SK-N-SH (cell line): ENCODE measurements around the gene SPG21. TPM values are rescaled to one million over a fixed set of nuclear protein-coding genes. Genes with fewer than 3 reads are reported as not detected.

ENCODE experiments used
- CTCF ChIA-PET: fragments of 300-600, 350-600 bp; formaldehyde crosslinking; extraction: SDS; loops from one replicate; lab custom pipeline; 2021; lab: Yijun Ruan, JAX
- POLR2A ChIA-PET: fragments of 350-600 bp; sonication (Branson Sonifier 250); formaldehyde crosslinking; extraction: SDS; loops from one replicate; lab custom pipeline; 2020; ENCODE audit warnings: antibody characterized with exemption, inconsistent platforms; lab: Yijun Ruan, JAX
- DNase-seq: peaks from one replicate; pipeline ENCODE4 v3.0.0; 2012
- H2AFZ ChIP-seq: fragments of 200-600 bp; sonication (generic); 2 replicates; pipeline ENCODE4 v1.8.1; 2016; ENCODE audit warnings: antibody characterized with exemption, mild to moderate bottlenecking, low read depth
- H3F3A ChIP-seq: fragments of 200-600 bp; sonication (generic); replicated peaks from 2 replicates; pipeline ENCODE3; 2016; ENCODE audit warnings: antibody characterized with exemption, mild to moderate bottlenecking; ENCODE audit not compliant: insufficient read depth
- H3K27ac ChIP-seq, 2 experiments: fragments of 200-500 bp in 1 of 2; fragments of 200-600 bp in 1 of 2; sonication (Bioruptor generic) in 1 of 2; sonication (generic), shearing (Covaris generic) in 1 of 2; 2 replicates each; pipeline versions ENCODE4 v1.5.1 to v1.6.1; 2014 to 2016; ENCODE audit warnings: low read depth in 2 of 2, inconsistent platforms in 1 of 2, low read length in 1 of 2, mild to moderate bottlenecking in 1 of 2, mixed read lengths in 1 of 2
- H3K27me3 ChIP-seq: fragments of 200-600 bp; sonication (generic), shearing (Covaris generic); 2 replicates; pipeline ENCODE4 v1.6.1; 2016; ENCODE audit warnings: mixed run types; ENCODE audit not compliant: insufficient read depth
- H3K36me3 ChIP-seq, 2 experiments: fragments of 200-500 bp in 1 of 2; fragments of 200-600 bp in 1 of 2; sonication (Bioruptor generic) in 1 of 2; sonication (generic) in 1 of 2; replicated peaks in 1 of 2; 2 replicates each; pipeline versions ENCODE3 to v1.5.1; 2014 to 2016; ENCODE audit warnings: low read length in 1 of 2, mild to moderate bottlenecking in 1 of 2; ENCODE audit not compliant: insufficient read depth in 2 of 2, control insufficient read depth in 1 of 2
- H3K4me1 ChIP-seq, 2 experiments: fragments of 200-500 bp in 1 of 2; fragments of 200-600 bp in 1 of 2; sonication (Bioruptor generic) in 1 of 2; sonication (generic), shearing (Covaris generic) in 1 of 2; 2 replicates each; pipeline versions ENCODE4 v1.5.1 to v1.6.1; 2014 to 2016; ENCODE audit warnings: low read depth in 1 of 2, low read length in 1 of 2, mixed run types in 1 of 2; ENCODE audit not compliant: insufficient read depth in 2 of 2, control insufficient read depth in 1 of 2
- H3K4me2 ChIP-seq: fragments of 200-600 bp; sonication (generic), shearing (Covaris generic); 2 replicates; pipeline ENCODE4 v1.6.1; 2017; ENCODE audit warnings: mixed run types
- H3K4me3 ChIP-seq, 2 experiments: fragments of 200-500 bp in 1 of 2; fragments of 200-600 bp in 1 of 2; sonication (Bioruptor generic) in 1 of 2; sonication (generic), shearing (Covaris generic) in 1 of 2; 2 replicates each; pipeline versions ENCODE4 v1.5.1 to v1.8.1; 2014 to 2016; ENCODE audit warnings: low read depth in 2 of 2, inconsistent platforms in 1 of 2, low read length in 1 of 2, mild to moderate bottlenecking in 1 of 2, mixed read lengths in 1 of 2, moderate library complexity in 1 of 2
- H3K79me2 ChIP-seq: fragments of 200-600 bp; sonication (generic); 2 replicates; pipeline ENCODE4 v1.8.1; 2017; ENCODE audit warnings: mild to moderate bottlenecking; ENCODE audit not compliant: insufficient read depth
- H3K9ac ChIP-seq: fragments of 200-600 bp; sonication (generic); 2 replicates; pipeline ENCODE4 v1.6.1; 2017; ENCODE audit warnings: mixed run types
- H3K9me2 ChIP-seq: fragments of 200-600 bp; sonication (generic); 2 replicates; pipeline ENCODE4 v1.6.1; 2017; ENCODE audit warnings: mixed run types
- H3K9me3 ChIP-seq: fragments of 200-600 bp; sonication (generic); 2 replicates; pipeline ENCODE4 v1.6.1; 2017; ENCODE audit warnings: mixed run types, mild to moderate bottlenecking, moderate library complexity
- H4K20me1 ChIP-seq: fragments of 200-600 bp; sonication (generic); 2 replicates; pipeline ENCODE4 v1.6.1; 2017; ENCODE audit warnings: mild to moderate bottlenecking, mixed run types; ENCODE audit not compliant: insufficient read depth
- CHD2 ChIP-seq: fragments of 150-350 bp; IDR thresholded peaks from 2 replicates; pipeline ENCODE4 v1.6.1; 2018; ENCODE audit warnings: low read length; ENCODE audit not compliant: partially characterized antibody
- EP300 ChIP-seq, 2 experiments: IDR thresholded peaks; 2 replicates each; pipeline versions ENCODE4 v1.4.0 to v1.6.1; 2012; ENCODE audit warnings: borderline replicate concordance in 1 of 2, low read depth in 1 of 2, low read length in 1 of 2
- EZH2phosphoT487 ChIP-seq: fragments of 200-600 bp; sonication (generic); IDR thresholded peaks from 2 replicates; pipeline ENCODE4 v1.6.1; 2017; ENCODE audit warnings: low read depth, mixed run types, mild to moderate bottlenecking, antibody characterized with exemption, moderate library complexity, borderline replicate concordance
- FOXM1 ChIP-seq: IDR thresholded peaks from 2 replicates; pipeline ENCODE4 v1.4.0; 2012; ENCODE audit warnings: low read depth, mild to moderate bottlenecking
- JUND ChIP-seq: IDR thresholded peaks from 2 replicates; pipeline ENCODE4 v1.4.0; 2012
- MEF2A ChIP-seq: IDR thresholded peaks from 2 replicates; pipeline ENCODE4 v1.4.0; 2012; ENCODE audit warnings: low read depth, borderline replicate concordance
- MXI1 ChIP-seq: IDR thresholded peaks from 2 replicates; pipeline ENCODE4 v1.6.1; 2012; ENCODE audit warnings: mild to moderate bottlenecking, low read depth, low read length, improper control_type of control experiment
- NFIC ChIP-seq: IDR thresholded peaks from 2 replicates; pipeline ENCODE4 v1.4.0; 2012; ENCODE audit warnings: borderline replicate concordance
- NRF1 ChIP-seq: IDR thresholded peaks from 2 replicates; pipeline ENCODE4 v1.6.1; 2012; ENCODE audit warnings: low read depth, mild to moderate bottlenecking, low read length
- POLR2AphosphoS5 ChIP-seq: IDR thresholded peaks from 2 replicates; pipeline ENCODE4 v1.6.1; 2012; ENCODE audit warnings: low read depth, low read length
- RFX5 ChIP-seq: IDR thresholded peaks from 2 replicates; pipeline ENCODE4 v1.6.1; 2012; ENCODE audit warnings: mild to moderate bottlenecking, improper control_type of control experiment, low read length
- SIN3A ChIP-seq: IDR thresholded peaks from 2 replicates; pipeline ENCODE4 v1.6.1; 2012; ENCODE audit warnings: low read depth, mild to moderate bottlenecking, low read length, moderate library complexity, borderline replicate concordance
- SMC3 ChIP-seq: IDR thresholded peaks from 2 replicates; pipeline ENCODE4 v1.6.1; 2012; ENCODE audit warnings: low read depth, low read length, improper control_type of control experiment
- TAF1 ChIP-seq: IDR thresholded peaks from 2 replicates; pipeline ENCODE4 v1.6.1; 2012; ENCODE audit warnings: low read depth, mild to moderate bottlenecking, low read length, moderate library complexity, borderline replicate concordance
- YY1 ChIP-seq: IDR thresholded peaks from 2 replicates; pipeline ENCODE4 v1.4.0; 2012; ENCODE audit warnings: low read depth, mild to moderate bottlenecking
- WGBS: methylation state at CpG from one replicate; pipeline ENCODE4 v1.1.6; 2017; ENCODE audit warnings: low lambda C conversion rate; 5-methylcytosine and 5-hydroxymethylcytosine counted together
- polyA plus RNA-seq, 3 experiments: library from polyadenylated mRNA; depleted of rRNA; stranded (reverse); fragments of >200 nt; gene quantifications; 2 replicates each; pipeline ENCODE4 v1.2.3, GENCODE V29; 2012
- TF ChIP-seq, protein P1 (sequence below): IDR thresholded peaks from 2 replicates; pipeline ENCODE4 v1.4.0; 2012; ENCODE audit warnings: low read depth, borderline replicate concordance
- TF ChIP-seq, protein P2 (sequence below): fragments of 200-600 bp; sonication (generic); IDR thresholded peaks from 2 replicates; pipeline ENCODE4 v1.6.1; 2017; ENCODE audit warnings: antibody characterized with exemption, mild to moderate bottlenecking, moderate library complexity
- TF ChIP-seq, protein P3 (sequence below): fragments of 150-350 bp; IDR thresholded peaks from 2 replicates; pipeline ENCODE4 v1.6.1; 2016; ENCODE audit warnings: mild to moderate bottlenecking, low read depth, low read length

Gene SPG21
- polyA plus RNA-seq, 1 of the 3 experiments (the other 2 are of a cell fraction) = 56.5 TPM

DNA sequence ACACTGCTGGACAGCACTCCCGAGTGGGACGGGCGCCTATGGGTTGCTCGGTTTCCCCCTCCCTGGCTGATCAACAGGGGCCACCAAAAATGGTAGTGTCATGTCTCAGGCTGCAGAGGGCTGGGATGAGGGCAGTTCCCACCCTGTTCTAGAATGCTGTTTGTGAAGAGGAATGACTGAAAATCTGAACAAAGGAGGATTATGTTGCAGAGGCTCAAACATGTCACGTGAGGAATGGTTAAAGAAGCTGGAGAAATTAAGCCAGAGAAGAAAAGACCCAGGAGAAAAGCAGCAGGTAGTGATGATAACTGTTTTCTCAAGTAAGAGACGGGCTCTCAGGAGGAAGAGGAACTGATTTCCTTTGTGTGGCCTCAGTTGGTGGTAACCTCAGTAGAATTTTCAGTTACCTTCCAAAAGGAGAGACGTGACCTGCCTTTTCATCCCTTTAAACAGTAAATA, 10.4 kb downstream of the SPG21 start:
- Histone ChIP-seq H3K9me3 (no peaks in the 10 kb centered on the region), H3K4me1 (peaks cover 0 to 6% of the 10 kb centered on the region in 2 experiments; a peak in 2 of 4 replicates), H3K9me2 (no peaks in the 10 kb centered on the region), H3K4me3 (no peak overlapping the region), H3K36me3 (peaks cover 37 to 38% of the 10 kb centered on the region in 2 experiments), H2AFZ (no peak overlapping the region), H3K4me2 (no peak overlapping the region), H3K27ac (no peak overlapping the region), H3K9ac (no peak overlapping the region), H3K79me2 (peaks cover 16% of the 10 kb centered on the region), H3F3A (peaks cover 3% of the 10 kb centered on the region), H4K20me1 (no peaks in the 10 kb centered on the region), H3K27me3 (no peaks in the 10 kb centered on the region)
- ChIA-PET POLR2A (no interaction called here), CTCF (no interaction called here)
- TF ChIP-seq SIN3A (no peak), POLR2AphosphoS5 (no peak), TAF1 (no peak), NFIC (no peak), YY1 (no peak)
- WGBS = 97% methylated on average over 3 of the region's 7 CpGs
- no peak for DNase-seq

DNA sequence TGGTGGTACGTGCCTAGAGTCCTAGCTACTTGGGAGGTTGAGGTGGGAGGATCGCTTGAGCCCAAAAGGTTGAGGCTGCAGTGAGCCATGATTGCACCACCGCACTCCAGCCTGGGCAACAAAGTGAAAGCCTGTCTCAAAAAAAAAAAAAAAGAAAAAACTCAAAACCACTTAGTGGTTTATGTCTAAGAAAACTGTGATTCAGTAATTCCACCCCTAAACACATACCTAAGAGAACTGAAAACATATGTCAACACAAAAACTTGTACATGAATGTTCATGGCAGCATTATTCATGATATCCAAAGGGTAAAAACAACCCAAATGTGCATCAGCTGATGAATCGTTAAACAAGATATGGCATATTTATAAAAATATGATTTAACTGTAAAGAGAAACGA, 14.3 kb downstream of the SPG21 start:
- peaks cover 46 to 59% of the 10 kb centered on the region in 2 experiments for H3K36me3 ChIP-seq
- WGBS = 75% methylated on average over 5 of the region's 5 CpGs
- POLR2A ChIA-PET = no interaction called here
- no peaks in the 10 kb centered on the region for H3K4me1 ChIP-seq
- TF ChIP-seq CHD2 = no peak
- TF ChIP-seq, protein P1, sequence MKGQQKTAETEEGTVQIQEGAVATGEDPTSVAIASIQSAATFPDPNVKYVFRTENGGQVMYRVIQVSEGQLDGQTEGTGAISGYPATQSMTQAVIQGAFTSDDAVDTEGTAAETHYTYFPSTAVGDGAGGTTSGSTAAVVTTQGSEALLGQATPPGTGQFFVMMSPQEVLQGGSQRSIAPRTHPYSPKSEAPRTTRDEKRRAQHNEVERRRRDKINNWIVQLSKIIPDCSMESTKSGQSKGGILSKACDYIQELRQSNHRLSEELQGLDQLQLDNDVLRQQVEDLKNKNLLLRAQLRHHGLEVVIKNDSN = no peak
- TF ChIP-seq FOXM1 = no peak
- TF ChIP-seq MEF2A = no peak
- TF ChIP-seq, all 33 proteins: peak for 0
- Histone ChIP-seq H3K4me2 (no peak overlapping the region), H3K9ac (no peak overlapping the region), H3K27ac (no peak overlapping the region), H2AFZ (no peak overlapping the region), H3K27me3 (no peaks in the 10 kb centered on the region), H3K9me3 (no peaks in the 10 kb centered on the region), H3F3A (peaks cover 6% of the 10 kb centered on the region), H3K79me2 (peaks cover 3% of the 10 kb centered on the region; the same call in 1 of the 2 replicates), H3K4me3 (no peak overlapping the region), H4K20me1 (no peaks in the 10 kb centered on the region), H3K9me2 (no peaks in the 10 kb centered on the region)
- CTCF ChIA-PET = no interaction called here
- DNase-seq = no peak

DNA sequence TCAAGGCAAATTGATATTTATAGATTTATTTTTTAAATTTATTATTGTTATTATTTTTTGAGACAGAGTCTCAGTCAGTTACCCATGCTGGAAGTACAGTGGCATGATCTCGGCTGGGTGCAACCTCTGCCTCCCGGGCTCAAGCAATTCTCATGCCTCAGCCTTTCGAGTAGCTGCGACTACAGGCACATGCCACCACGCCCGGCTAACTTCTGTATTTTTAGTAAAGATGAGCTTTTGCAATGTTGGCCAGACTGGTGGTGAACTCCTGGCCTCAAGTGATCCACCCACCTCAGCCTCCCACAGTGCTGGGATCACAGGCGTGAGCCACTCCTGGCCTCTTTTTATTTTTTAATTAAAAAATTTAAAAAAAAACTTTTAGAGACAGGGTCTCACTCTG, 19.0 kb downstream of the SPG21 start:
- Histone ChIP-seq H3K4me2 (no peak overlapping the region), H3K79me2 (no peaks in the 10 kb centered on the region), H3K27me3 (no peaks in the 10 kb centered on the region), H3K36me3 (peaks cover 38 to 65% of the 10 kb centered on the region in 2 experiments), H2AFZ (no peak overlapping the region), H3K9me3 (no peaks in the 10 kb centered on the region), H3F3A (peaks cover 8% of the 10 kb centered on the region), H3K9me2 (no peaks in the 10 kb centered on the region), H3K4me1 (no peaks in the 10 kb centered on the region), H4K20me1 (no peaks in the 10 kb centered on the region), H3K27ac (no peak overlapping the region), H3K4me3 (no peak overlapping the region), H3K9ac (no peak overlapping the region)
- no peak for DNase-seq
- WGBS = over 99% methylated on average over 7 of the region's 7 CpGs
- ChIA-PET POLR2A (no interaction called here), CTCF (interaction anchor here (1.5 kb wide), 1 partner anchor 12 kb away, joined by 4 read pairs; no protein-coding TSS in a partner anchor)
- TF ChIP-seq, protein P2, sequence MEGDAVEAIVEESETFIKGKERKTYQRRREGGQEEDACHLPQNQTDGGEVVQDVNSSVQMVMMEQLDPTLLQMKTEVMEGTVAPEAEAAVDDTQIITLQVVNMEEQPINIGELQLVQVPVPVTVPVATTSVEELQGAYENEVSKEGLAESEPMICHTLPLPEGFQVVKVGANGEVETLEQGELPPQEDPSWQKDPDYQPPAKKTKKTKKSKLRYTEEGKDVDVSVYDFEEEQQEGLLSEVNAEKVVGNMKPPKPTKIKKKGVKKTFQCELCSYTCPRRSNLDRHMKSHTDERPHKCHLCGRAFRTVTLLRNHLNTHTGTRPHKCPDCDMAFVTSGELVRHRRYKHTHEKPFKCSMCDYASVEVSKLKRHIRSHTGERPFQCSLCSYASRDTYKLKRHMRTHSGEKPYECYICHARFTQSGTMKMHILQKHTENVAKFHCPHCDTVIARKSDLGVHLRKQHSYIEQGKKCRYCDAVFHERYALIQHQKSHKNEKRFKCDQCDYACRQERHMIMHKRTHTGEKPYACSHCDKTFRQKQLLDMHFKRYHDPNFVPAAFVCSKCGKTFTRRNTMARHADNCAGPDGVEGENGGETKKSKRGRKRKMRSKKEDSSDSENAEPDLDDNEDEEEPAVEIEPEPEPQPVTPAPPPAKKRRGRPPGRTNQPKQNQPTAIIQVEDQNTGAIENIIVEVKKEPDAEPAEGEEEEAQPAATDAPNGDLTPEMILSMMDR = no peak
- TF ChIP-seq TAF1 (no peak), RFX5 (no peak), EP300 (IDR thresholded peaks at IDR 0.05; ENCODE audit: borderline replicate concordance in 1 of 2, low read depth in 1 of 2, low read length in 1 of 2) (no peak), JUND (no peak), NRF1 (no peak), SMC3 (no peak), FOXM1 (no peak), EZH2phosphoT487 (no peak), MXI1 (no peak)
- TF ChIP-seq, protein P1 = no peak
- TF ChIP-seq, protein P3, sequence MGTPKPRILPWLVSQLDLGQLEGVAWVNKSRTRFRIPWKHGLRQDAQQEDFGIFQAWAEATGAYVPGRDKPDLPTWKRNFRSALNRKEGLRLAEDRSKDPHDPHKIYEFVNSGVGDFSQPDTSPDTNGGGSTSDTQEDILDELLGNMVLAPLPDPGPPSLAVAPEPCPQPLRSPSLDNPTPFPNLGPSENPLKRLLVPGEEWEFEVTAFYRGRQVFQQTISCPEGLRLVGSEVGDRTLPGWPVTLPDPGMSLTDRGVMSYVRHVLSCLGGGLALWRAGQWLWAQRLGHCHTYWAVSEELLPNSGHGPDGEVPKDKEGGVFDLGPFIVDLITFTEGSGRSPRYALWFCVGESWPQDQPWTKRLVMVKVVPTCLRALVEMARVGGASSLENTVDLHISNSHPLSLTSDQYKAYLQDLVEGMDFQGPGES = no peak
